ENCODE data around the gene CIBAR2. TPM values are rescaled to one million over a fixed set of nuclear protein-coding genes. Genes with fewer than 3 reads are reported as not detected.
"Not testable (repeated sequence)": the region's sequence is repeated elsewhere in the genome, so short reads cannot be mapped to it uniquely, and the experiment has no call there.

CIBAR2 gene
- total and polyA plus RNA-seq, 2 donors: 0.09 to 0.46 TPM

- H3K27ac ChIP-seq (ENCODE audit: low read depth in 1 of 2, low read length in 1 of 2): no peak overlapping the region
- WGBS: 96% methylated on average over 9 of the region's 9 CpGs
- no peak overlapping the region for H3K4me3 ChIP-seq (ENCODE audit: low read length in 2 of 2)
- H3K27me3 ChIP-seq (ENCODE audit: control insufficient read depth in 2 of 2, insufficient read depth in 1 of 2, low read length in 1 of 2): no peaks in the 10 kb centered on the region
- no peak for DNase-seq (ENCODE audit: low read depth in 6 of 9, low spot score in 9 of 9)
- H3K4me1 ChIP-seq (ENCODE audit: control insufficient read depth in 2 of 2, insufficient read depth in 2 of 2, low read length in 2 of 2): peaks cover 7 to 48% of the 10 kb centered on the region in 2 donors
- no peaks in the 10 kb centered on the region for H3K36me3 ChIP-seq (ENCODE audit: control insufficient read depth in 2 of 2, insufficient read depth in 2 of 2, low read length in 1 of 2)
- no peaks in the 10 kb centered on the region for H3K9me3 ChIP-seq (ENCODE audit: control insufficient read depth in 2 of 2, insufficient read depth in 1 of 2, low read length in 1 of 2)
Observed at GRCh38 chr16:85057212-85057889, 54.9 kb downstream of the CIBAR2 start.

- Histone ChIP-seq H3K27me3 (ENCODE audit: control insufficient read depth in 2 of 2, insufficient read depth in 1 of 2, low read length in 1 of 2) (no peaks in the 10 kb centered on the region), H3K36me3 (ENCODE audit: control insufficient read depth in 2 of 2, insufficient read depth in 2 of 2, low read length in 1 of 2) (no peaks in the 10 kb centered on the region), H3K4me3 (ENCODE audit: low read length in 2 of 2) (no peak overlapping the region), H3K4me1 (ENCODE audit: control insufficient read depth in 2 of 2, insufficient read depth in 2 of 2, low read length in 2 of 2) (peaks cover 7 to 38% of the 10 kb centered on the region in 2 donors), H3K9me3 (ENCODE audit: control insufficient read depth in 2 of 2, insufficient read depth in 1 of 2, low read length in 1 of 2) (no peaks in the 10 kb centered on the region), H3K27ac (ENCODE audit: low read depth in 1 of 2, low read length in 1 of 2) (peak overlapping the region; percentile 89 to 93)
- 77% methylated on average over 16 of the region's 16 CpGs for WGBS
- peak in 1 of 9 donors; percentile 32 for DNase-seq (ENCODE audit: low read depth in 6 of 9, low spot score in 9 of 9)
Observed at GRCh38 chr16:85056211-85056748, 56.0 kb downstream of the CIBAR2 start.

- Histone ChIP-seq H3K4me3 (ENCODE audit: low read length in 2 of 2) (peak overlapping the region in 1 of 2 donors; percentile 15), H3K27ac (ENCODE audit: low read depth in 1 of 2, low read length in 1 of 2) (peak overlapping the region; percentile 89 to 93), H3K9me3 (ENCODE audit: control insufficient read depth in 2 of 2, insufficient read depth in 1 of 2, low read length in 1 of 2) (no peaks in the 10 kb centered on the region), H3K27me3 (ENCODE audit: control insufficient read depth in 2 of 2, insufficient read depth in 1 of 2, low read length in 1 of 2) (no peaks in the 10 kb centered on the region), H3K4me1 (ENCODE audit: control insufficient read depth in 2 of 2, insufficient read depth in 2 of 2, low read length in 2 of 2) (peaks cover 7 to 35% of the 10 kb centered on the region in 2 donors), H3K36me3 (ENCODE audit: control insufficient read depth in 2 of 2, insufficient read depth in 2 of 2, low read length in 1 of 2) (no peaks in the 10 kb centered on the region)
- peak; percentile 38 to 88 (median 68) for DNase-seq (ENCODE audit: low read depth in 6 of 9, low spot score in 9 of 9)
- 19% methylated on average over 14 of the region's 14 CpGs for WGBS
Observed at GRCh38 chr16:85055493-85056210, 56.6 kb downstream of the CIBAR2 start.

- H3K4me1 ChIP-seq (ENCODE audit: control insufficient read depth in 2 of 2, insufficient read depth in 2 of 2, low read length in 2 of 2): peaks cover 7 to 33% of the 10 kb centered on the region in 2 donors
- 64% methylated on average over 6 of the region's 6 CpGs for whole genome bisulfite sequencing
- H3K4me3 ChIP-seq (ENCODE audit: low read length in 2 of 2): no peak overlapping the region
- H3K27me3 ChIP-seq (ENCODE audit: control insufficient read depth in 2 of 2, insufficient read depth in 1 of 2, low read length in 1 of 2): no peaks in the 10 kb centered on the region
- H3K36me3 ChIP-seq (ENCODE audit: control insufficient read depth in 2 of 2, insufficient read depth in 2 of 2, low read length in 1 of 2): no peaks in the 10 kb centered on the region
- peak overlapping the region; percentile 89 to 93 for H3K27ac ChIP-seq (ENCODE audit: low read depth in 1 of 2, low read length in 1 of 2)
- H3K9me3 ChIP-seq (ENCODE audit: control insufficient read depth in 2 of 2, insufficient read depth in 1 of 2, low read length in 1 of 2): no peaks in the 10 kb centered on the region
- no peak for DNase-seq (ENCODE audit: low read depth in 6 of 9, low spot score in 9 of 9)
Observed at GRCh38 chr16:85054948-85055492, 57.3 kb downstream of the CIBAR2 start.

- H3K27me3 ChIP-seq (ENCODE audit: control insufficient read depth in 2 of 2, insufficient read depth in 1 of 2, low read length in 1 of 2); H3K36me3 ChIP-seq (ENCODE audit: control insufficient read depth in 2 of 2, insufficient read depth in 2 of 2, low read length in 1 of 2); H3K4me3 ChIP-seq (ENCODE audit: low read length in 2 of 2); H3K27ac ChIP-seq (ENCODE audit: low read depth in 1 of 2, low read length in 1 of 2); H3K9me3 ChIP-seq (ENCODE audit: control insufficient read depth in 2 of 2, insufficient read depth in 1 of 2, low read length in 1 of 2); DNase-seq (ENCODE audit: low read depth in 6 of 9, low spot score in 9 of 9): not testable (repeated sequence)
- 99% methylated on average over 3 of the region's 3 CpGs for WGBS
- H3K4me1 ChIP-seq (ENCODE audit: control insufficient read depth in 2 of 2, insufficient read depth in 2 of 2, low read length in 2 of 2): peaks cover 7 to 33% of the 10 kb centered on the region in 2 donors
Observed at GRCh38 chr16:85054321-85054720, 58.0 kb downstream of the CIBAR2 start.

- H3K4me3 ChIP-seq (ENCODE audit: low read length in 2 of 2): no peak overlapping the region
- DNase-seq (ENCODE audit: low read depth in 6 of 9, low spot score in 9 of 9): no peak
- peaks cover 7 to 32% of the 10 kb centered on the region in 2 donors for H3K4me1 ChIP-seq (ENCODE audit: control insufficient read depth in 2 of 2, insufficient read depth in 2 of 2, low read length in 2 of 2)
- WGBS: 95% methylated on average over 10 of the region's 10 CpGs
- H3K27ac ChIP-seq (ENCODE audit: low read depth in 1 of 2, low read length in 1 of 2): no peak overlapping the region
- H3K27me3 ChIP-seq (ENCODE audit: control insufficient read depth in 2 of 2, insufficient read depth in 1 of 2, low read length in 1 of 2): no peaks in the 10 kb centered on the region
- no peaks in the 10 kb centered on the region for H3K9me3 ChIP-seq (ENCODE audit: control insufficient read depth in 2 of 2, insufficient read depth in 1 of 2, low read length in 1 of 2)
- H3K36me3 ChIP-seq (ENCODE audit: control insufficient read depth in 2 of 2, insufficient read depth in 2 of 2, low read length in 1 of 2): no peaks in the 10 kb centered on the region
Observed at GRCh38 chr16:85052536-85052935, 59.7 kb downstream of the CIBAR2 start.

- no peak overlapping the region for H3K27ac ChIP-seq (ENCODE audit: low read depth in 1 of 2, low read length in 1 of 2)
- H3K4me1 ChIP-seq (ENCODE audit: control insufficient read depth in 2 of 2, insufficient read depth in 2 of 2, low read length in 2 of 2): peaks cover 7 to 31% of the 10 kb centered on the region in 2 donors
- whole genome bisulfite sequencing: 96% methylated on average over 8 of the region's 8 CpGs
- no peak overlapping the region for H3K4me3 ChIP-seq (ENCODE audit: low read length in 2 of 2)
- no peak for DNase-seq (ENCODE audit: low read depth in 6 of 9, low spot score in 9 of 9)
- H3K9me3 ChIP-seq (ENCODE audit: control insufficient read depth in 2 of 2, insufficient read depth in 1 of 2, low read length in 1 of 2): no peaks in the 10 kb centered on the region
- H3K36me3 ChIP-seq (ENCODE audit: control insufficient read depth in 2 of 2, insufficient read depth in 2 of 2, low read length in 1 of 2): no peaks in the 10 kb centered on the region
- no peaks in the 10 kb centered on the region for H3K27me3 ChIP-seq (ENCODE audit: control insufficient read depth in 2 of 2, insufficient read depth in 1 of 2, low read length in 1 of 2)
Observed at GRCh38 chr16:85051683-85052082, 60.6 kb downstream of the CIBAR2 start.

- WGBS: 88% methylated on average over 8 of the region's 8 CpGs
- H3K9me3 ChIP-seq (ENCODE audit: control insufficient read depth in 2 of 2, insufficient read depth in 1 of 2, low read length in 1 of 2): no peaks in the 10 kb centered on the region
Observed at GRCh38 chr16:85051067-85051581, 61.1 kb downstream of the CIBAR2 start.

More at GRCh38 chr16:85051067-85051581, 61.1 kb downstream of the CIBAR2 start:
- H3K4me1 ChIP-seq (ENCODE audit: control insufficient read depth in 2 of 2, insufficient read depth in 2 of 2, low read length in 2 of 2): peaks cover 4 to 26% of the 10 kb centered on the region in 2 donors
- no peak overlapping the region for H3K27ac ChIP-seq (ENCODE audit: low read depth in 1 of 2, low read length in 1 of 2)
- H3K4me3 ChIP-seq (ENCODE audit: low read length in 2 of 2): no peak overlapping the region
- no peaks in the 10 kb centered on the region for H3K27me3 ChIP-seq (ENCODE audit: control insufficient read depth in 2 of 2, insufficient read depth in 1 of 2, low read length in 1 of 2)
- DNase-seq (ENCODE audit: low read depth in 6 of 9, low spot score in 9 of 9): no peak
- no peaks in the 10 kb centered on the region for H3K36me3 ChIP-seq (ENCODE audit: control insufficient read depth in 2 of 2, insufficient read depth in 2 of 2, low read length in 1 of 2)

All from thymus (tissue), 11 donors.